ENCODE data around the gene SRMS. TPM values are rescaled to one million over a fixed set of nuclear protein-coding genes. Genes with fewer than 3 reads are reported as not detected.

SRMS gene
- total and polyA plus RNA-seq, 2 of the 13 experiments (the other 11 are each of a cell fraction or from before 2014, with no cell fraction given): not detected

- DNase-seq (ENCODE audit: low spot score) (no peak), FAIRE-seq (no peak), ATAC-seq (no peak)
- Histone ChIP-seq H3K79me2 (ENCODE audit: insufficient read depth, low read length) (no peaks in the 10 kb centered on the region), H2AFZ (ENCODE audit: low read length) (no peak overlapping the region), H3K4me1 (ENCODE audit: insufficient read depth, low read length) (peaks cover 20% of the 10 kb centered on the region), H3K9ac (ENCODE audit: insufficient read depth, low read depth, low read length) (no peak overlapping the region), H3K27me3 (ENCODE audit: control insufficient read depth in 1 of 2, insufficient read depth in 2 of 2, low read length in 2 of 2) (peaks cover 30 to 56% of the 10 kb centered on the region in 2 experiments), H3K27ac (ENCODE audit: extremely low read length, insufficient read depth, low read length) (no peak overlapping the region), H4K20me1 (ENCODE audit: insufficient read depth, low read length) (no peaks in the 10 kb centered on the region; the same call in 1 of the 2 replicates), H3K9me3 (ENCODE audit: low read length) (no peaks in the 10 kb centered on the region), H3K4me2 (ENCODE audit: low read depth, low read length) (no peak overlapping the region), H3K36me3 (replicated peaks in 1 of 2; ENCODE audit: control insufficient read depth in 1 of 2, insufficient read depth in 2 of 2, low read length in 2 of 2) (no peaks in the 10 kb centered on the region), H3K4me3 (replicated peaks in 1 of 3; ENCODE audit: insufficient read depth in 1 of 3, low read depth in 2 of 3, low read length in 3 of 3) (no peak overlapping the region)
- CTCF ChIA-PET (ENCODE audit: low intra/inter-chr PET ratio, low total read pairs): no interaction called here
- in situ Hi-C loops (cut with HindIII; ENCODE audit: extremely low pct_ligation_motif_present, low pct_unique_long_range_greater_than_20kb): no loop called here
- intact Hi-C loops (cut with micrococcal nuclease; ENCODE audit: unreplicated experiment): no loop called here
- 64% methylated on average over 17 of the region's 18 CpGs for WGBS (ENCODE audit: low lambda C conversion rate)
- no TSS peak for BruUV-seq (replicated peaks)
- TF ChIP-seq ZNF672 (CRISPR knock-in tag; IDR thresholded peaks at IDR 0.05) (no peak), HNF1B (CRISPR knock-in tag; IDR thresholded peaks at IDR 0.05) (no peak), ZNF24 (IDR thresholded peaks at IDR 0.05) (no peak), ESRRA (CRISPR knock-in tag; IDR thresholded peaks at IDR 0.05; ENCODE audit: low read depth) (no peak), RAD21 (CRISPR knock-in tag; IDR thresholded peaks at IDR 0.05) (no peak), ZNF180 (CRISPR knock-in tag; IDR thresholded peaks at IDR 0.05; ENCODE audit: borderline replicate concordance, low read depth) (no peak), ZNF432 (CRISPR knock-in tag; IDR thresholded peaks at IDR 0.05; ENCODE audit: borderline replicate concordance) (no peak), SNRNP70 (IDR thresholded peaks at IDR 0.05; ENCODE audit: low read depth, low read length) (no peak), MATR3 (CRISPR knock-in tag; IDR thresholded peaks at IDR 0.05) (no peak), ZKSCAN1 (IDR thresholded peaks at IDR 0.05; ENCODE audit: low read length) (no peak), ZSCAN30 (CRISPR knock-in tag; IDR thresholded peaks at IDR 0.05) (no peak), ZBTB14 (CRISPR knock-in tag; IDR thresholded peaks at IDR 0.05) (no peak), XBP1 (CRISPR knock-in tag; IDR thresholded peaks at IDR 0.05) (no peak), ZNF83 (CRISPR knock-in tag; IDR thresholded peaks at IDR 0.05; ENCODE audit: borderline replicate concordance) (no peak)
- POLR2A ChIA-PET: no interaction called here
Measured at GRCh38 chr20:63549679-63550282, 2.2 kb upstream of the SRMS start.
